HG03342 (cell line): ENCODE measurements around the gene MAP4K2.

Source experiments
- ATAC-seq: cut with Tn5 transposase; IDR thresholded peaks from one replicate; pipeline ENCODE4 v1.9.1; 2021; ENCODE audit warnings: mild to moderate bottlenecking, moderate library complexity; ENCODE audit not compliant: unreplicated experiment

The MAP4K2 gene

DNA sequence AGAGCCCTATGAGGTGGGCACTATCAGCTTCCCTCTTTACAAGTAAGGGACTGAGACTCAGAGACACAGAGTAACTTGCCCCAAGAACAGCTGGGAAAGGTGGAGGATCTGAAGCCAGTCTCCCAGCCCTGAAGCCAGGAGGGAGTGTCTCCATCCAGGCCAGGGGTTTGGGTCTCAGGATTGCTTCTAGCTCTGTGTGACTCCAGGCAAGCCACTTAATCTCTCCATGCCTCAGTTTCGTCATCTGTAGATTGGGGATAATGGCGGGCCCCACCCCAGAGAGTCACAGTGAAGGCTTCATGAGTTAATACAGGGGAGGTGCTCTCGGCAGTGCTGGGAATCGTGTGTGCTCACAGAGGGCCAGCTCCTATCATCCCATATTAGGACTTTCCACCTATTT is 10.5 kb downstream of the MAP4K2 start:
- ATAC-seq: no peak

- ATAC-seq: no peak
Measured at GRCh38 chr11:64791781-64792291, 11.2 kb downstream of the MAP4K2 start.

DNA sequence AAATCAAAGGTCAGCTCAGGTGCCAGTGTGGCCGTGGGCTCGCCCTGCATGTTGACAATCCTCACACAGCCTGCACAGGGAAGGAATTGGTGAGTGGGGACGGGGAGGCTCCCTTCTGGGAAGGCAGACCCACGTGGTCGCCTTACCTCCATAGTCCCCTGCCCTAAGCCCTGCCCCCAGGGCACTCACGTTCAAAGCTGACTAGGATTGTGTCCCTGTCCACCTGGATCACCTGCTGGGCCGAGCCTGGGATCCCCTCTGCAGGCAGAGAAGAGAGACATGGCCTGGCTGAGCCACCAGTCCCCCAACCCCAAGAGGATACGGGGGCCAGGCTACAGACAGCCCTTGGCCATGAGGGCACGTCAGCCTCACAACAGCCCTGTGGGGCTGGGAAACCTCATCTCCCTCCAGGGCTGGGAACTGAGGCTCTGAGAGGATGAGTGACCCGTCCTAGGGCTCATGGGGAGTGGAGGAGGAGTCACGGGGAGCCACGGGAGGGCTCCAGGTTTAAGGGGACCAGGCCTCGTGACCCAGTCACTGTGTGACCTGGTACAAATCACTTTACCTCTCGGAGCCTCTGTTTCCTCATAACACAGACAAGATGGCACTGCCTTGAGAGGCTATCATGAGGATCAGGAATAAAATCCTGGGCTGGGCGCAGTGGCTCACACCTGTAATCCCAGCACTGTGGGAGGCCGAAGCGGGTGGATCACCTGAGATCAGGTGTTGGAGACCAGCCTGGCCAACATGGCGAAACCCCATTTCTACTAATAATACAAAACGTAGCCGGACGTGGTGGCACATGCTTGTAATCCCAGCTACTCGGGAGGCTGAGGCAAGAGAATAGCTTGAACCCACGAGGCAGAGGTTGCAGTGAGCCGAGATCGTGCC is 12.6 kb downstream of the MAP4K2 start:
- no peak for ATAC-seq

DNA sequence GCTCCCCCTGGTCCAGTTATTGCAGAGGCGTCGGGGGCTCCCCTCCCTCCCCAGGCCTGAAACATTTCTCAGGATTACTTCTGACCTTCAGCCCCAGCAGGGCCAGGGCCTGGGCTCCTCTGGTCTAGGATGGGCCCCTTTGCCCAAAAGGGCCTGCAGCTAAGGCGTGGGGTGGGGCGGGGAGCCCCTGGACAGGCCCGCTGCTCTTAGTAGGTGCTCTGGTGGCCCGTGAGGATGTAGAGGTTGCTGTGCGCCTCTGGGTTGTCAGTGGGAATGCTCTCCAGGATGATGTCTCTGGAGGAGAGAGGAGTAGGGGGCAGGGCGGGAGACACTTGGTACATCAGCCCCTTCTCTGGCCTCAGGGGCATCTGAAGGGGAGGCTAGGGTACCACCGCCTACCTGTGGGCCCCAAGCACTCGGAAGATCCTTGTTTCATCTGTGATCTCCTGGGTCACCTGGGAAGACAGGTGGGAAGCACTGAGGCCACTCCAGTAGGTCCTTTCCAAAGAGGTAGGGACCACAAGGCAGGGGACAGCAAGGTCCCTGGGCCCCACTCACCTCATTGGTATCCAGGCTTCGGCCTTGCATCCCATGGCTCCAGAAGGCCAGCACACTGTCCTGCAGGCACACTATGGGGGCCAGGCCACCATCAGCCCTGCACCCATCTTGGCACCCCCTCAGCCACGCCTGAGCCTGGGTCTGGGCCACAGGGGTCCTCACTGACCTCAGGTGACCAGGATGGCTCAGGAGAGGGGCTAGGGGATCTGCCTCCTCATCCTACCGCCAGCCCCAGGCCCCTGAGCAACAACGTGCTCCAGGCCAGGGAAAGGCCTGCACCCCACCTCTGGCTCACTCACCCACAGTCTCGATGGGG is 13.4 kb downstream of the MAP4K2 start:
- no peak for ATAC-seq

DNA sequence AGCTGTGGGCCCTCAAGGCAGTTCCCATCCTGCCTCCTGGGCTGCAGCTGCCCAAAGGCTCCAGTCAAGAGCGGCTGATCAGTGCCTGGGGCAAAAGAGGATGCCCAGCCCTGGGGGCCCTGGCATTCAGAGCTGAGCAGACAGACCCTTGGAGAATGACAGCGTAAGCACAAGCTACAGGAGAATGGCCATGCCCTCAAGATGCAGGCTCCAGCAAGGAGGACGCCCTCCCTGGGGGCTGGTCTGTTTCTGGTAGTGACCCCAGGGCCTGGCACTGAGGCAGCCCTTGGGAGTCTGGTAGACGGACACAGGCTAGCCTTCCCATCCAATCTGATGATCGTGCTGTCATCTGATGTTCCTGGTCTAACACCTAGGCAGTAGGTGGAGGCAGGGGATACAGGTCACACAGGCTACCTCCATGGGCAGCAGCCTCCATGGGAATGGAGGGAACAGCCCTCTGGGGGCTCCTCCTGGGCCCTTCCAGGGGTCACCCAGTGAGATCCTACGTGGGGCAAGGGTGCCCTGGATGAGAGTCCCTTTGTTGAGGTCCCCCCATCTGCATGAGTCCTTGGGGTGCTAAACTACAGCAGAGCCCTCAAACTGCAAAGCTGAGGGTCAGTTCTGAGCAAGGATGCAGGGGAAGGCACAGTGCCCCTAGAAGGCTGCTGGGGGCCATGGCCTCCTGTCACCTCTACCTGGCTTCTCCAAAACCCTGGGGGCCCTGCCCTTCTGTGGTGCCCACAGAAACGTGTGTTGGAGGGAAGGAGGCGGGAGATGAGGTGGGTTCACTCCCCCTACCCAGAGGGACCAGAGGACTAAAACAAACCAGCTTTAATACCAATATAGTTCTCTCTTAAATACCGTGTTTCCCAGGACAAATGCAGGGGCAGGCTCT is 14.4 kb downstream of the MAP4K2 start:
- no peak for ATAC-seq

- no peak for ATAC-seq
Measured at GRCh38 chr11:64787526-64788320, 15.3 kb downstream of the MAP4K2 start.

GRCh38 chr11:64786308-64786707 is 16.7 kb downstream of the MAP4K2 start:
- ATAC-seq: no peak

DNA sequence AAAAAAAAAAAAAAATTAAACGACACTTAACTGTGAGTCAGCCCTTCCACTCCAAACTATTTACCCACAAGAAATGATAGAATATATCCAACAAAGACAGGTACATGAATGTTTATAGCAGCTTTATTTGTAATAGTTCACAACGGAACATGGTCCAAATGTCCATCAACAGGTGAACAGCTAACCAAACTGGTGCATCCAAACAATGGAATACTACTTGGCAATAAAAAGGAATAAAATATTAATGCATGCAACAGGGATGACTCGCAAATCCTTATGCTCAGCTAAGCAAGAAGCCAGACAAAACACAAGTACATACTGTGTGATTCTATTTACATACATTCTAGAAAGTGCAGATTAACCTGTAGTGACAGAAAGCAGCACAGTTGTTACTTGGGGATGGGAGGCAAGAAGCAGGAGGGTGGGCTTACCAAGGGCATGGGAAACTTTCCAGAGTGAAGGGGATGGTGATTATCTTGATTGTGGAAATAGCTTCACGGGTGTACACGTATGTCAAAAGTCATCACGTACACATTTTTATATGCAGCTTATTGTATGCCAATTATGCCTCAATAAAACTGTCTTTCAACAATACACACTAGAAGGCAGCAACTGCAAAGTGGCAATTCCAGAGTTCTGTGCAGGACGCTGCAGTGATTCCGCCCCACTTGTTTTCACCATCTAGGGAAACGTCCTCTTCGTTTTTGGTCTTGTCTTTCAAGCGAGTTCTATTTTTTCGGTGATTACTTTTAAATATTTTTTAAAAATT is 18.0 kb downstream of the MAP4K2 start:
- no peak for ATAC-seq

DNA sequence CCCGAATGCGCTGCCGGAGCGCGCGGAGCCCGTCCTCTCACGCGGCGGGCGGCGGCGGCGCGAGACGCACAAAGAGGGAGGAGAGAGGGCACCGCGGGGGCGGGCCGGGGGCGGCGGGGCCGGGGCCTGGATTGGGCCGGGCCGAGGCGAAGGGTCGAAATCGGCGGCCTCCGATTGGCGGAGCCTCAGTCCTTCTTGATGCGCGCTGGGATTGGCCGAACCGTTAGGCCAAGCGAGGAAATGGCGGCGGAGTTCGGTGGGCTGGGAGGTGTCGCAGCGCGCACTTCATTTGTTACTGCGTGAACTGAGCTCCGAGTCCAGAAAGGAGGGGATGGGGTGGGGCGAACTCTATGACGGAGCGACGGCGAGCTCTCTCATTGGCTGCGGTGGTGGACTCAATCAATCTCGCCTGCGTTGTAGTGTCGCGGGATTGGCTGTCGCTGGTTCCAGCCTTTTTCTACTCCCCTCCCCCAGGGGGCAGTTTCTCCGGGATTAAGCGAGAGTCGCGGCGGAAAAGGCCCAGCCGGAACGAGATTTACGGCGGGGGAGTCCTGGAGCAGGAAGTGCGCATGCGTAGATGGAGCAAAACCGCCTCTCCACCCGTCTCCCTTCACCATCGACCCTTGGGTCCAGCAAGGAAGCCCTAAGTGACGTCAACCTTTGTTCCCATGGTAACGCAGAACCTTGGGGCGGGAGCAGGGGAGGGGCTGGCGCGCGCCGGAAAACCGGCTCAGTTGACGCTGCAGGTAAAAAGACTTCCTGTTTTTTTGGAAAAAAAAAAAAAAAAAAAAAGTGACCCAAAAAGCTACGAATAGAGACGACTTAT is 24.3 kb downstream of the MAP4K2 start, which contains the start of gene SF1:
Gene SF1 (minus strand): TSS at position 70 of the 826 bp plus-strand sequence. CDS start 150 bp downstream, outside the sequence.
- peak; percentile 83 for ATAC-seq

GRCh38 chr11:64778223-64778472 is 24.9 kb downstream of the MAP4K2 start:
- no peak for ATAC-seq

GRCh38 chr11:64777449-64778222 is 25.4 kb downstream of the MAP4K2 start:
- ATAC-seq: no peak

- ATAC-seq: no peak
Measured at GRCh38 chr11:64776875-64777274, 26.1 kb downstream of the MAP4K2 start.

- no peak for ATAC-seq
Measured at GRCh38 chr11:64776425-64776824, 26.6 kb downstream of the MAP4K2 start.

DNA sequence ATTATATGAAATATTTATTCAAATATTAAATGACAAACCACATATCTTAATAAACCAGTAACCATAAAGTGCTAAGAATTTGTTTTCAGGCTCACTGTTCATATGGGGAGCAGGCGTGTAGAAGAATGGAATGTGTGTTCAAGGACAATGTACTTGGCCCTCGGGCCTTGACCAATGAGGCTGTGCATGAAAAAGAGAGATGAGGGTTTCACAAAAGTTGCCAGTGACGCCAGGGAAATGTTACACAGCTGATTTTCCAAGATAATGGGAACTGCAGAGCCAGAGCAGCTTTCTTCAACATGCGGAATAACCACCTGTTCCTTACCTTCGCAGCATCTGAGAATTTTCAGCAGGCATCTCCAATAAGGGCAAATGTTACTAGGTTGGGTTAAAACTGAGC is 28.9 kb downstream of the MAP4K2 start:
- no peak for ATAC-seq

DNA sequence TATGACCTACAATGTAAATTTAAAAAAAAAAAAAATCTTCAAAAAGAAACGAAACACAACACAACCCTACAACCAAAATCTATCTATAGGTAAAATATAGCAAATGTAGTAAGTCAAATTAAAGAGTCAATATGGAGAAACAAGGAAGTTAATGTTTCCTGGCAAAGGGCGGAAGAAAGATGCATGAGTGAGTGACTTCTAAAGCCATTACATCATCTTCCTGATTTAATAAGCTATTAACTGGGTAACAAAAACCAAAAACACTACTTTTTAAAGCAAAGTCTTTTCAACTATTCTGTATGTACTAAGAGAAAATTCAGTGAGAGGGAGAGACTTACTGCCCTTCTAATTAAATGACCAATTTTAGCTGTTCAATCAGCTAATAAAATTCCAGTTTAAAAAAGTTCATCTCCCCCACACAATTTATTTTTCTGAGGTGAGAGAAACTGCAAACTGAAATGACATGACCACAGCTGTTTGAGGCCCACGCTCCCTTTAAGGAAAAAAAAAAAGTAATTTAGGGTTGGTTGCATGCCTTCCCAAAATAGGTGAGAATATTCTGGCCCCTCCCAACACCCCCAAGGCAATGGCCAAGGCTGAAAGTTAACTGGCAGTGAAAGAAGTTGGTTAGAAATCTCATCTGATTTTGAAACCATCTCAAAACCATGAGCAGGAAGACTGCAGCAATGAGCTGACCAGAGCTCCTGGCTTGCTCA is 30.6 kb downstream of the MAP4K2 start:
- ATAC-seq: no peak

DNA sequence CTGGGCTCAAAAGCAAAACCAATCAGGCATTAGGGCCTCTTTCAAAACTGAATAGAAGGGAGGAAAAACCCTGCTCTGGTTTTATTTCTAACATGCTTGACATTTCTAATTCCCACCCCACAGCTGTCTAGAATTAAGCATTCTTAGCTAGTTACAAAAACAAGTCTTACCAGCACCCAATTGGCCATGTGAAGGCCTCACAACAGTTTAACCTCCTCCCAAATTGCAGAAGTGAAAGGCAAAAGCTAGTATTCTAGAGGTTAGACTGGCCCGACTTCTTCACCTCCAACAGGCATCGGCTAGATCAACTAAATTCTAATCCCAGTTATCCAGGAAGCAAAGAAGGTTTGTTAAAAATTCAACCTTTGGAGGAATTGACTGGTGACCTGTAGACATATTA is 31.2 kb downstream of the MAP4K2 start:
- no peak for ATAC-seq

DNA sequence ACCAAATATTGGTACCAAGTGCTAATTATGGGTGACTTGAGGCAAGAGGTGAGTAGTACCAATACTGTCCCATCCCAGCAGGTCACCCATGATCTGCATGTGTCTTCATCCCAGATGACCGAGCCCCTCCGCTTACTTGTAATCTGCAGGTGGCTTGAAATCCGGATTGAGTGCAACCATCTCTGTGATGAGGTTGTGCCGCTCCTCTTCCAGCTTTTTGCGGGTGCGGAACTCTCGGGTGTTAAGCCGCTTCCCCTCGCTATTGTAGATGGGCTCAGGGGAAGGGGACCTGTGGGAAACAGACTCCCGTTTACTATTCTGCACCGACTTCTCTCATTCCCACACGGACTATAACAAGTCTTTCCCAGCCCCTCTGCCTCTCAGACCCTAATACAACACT is 32.9 kb downstream of the MAP4K2 start:
- no peak for ATAC-seq
